Peyer's patch (tissue), 4 donors: ENCODE results near the gene CDH12.

Source experiments
- POLR2A ChIP-seq, 2 donors: fragments of 450-650 bp; IDR thresholded peaks; one replicate each; pipeline ENCODE4 v1.5.1; 2017; ENCODE audit warnings: antibody characterized with exemption in 2 of 2, mild to moderate bottlenecking in 2 of 2, moderate library complexity in 2 of 2
- TF ChIP-seq, protein P1 (sequence below), 6 experiments: fragments of 450-650 bp in 4 of 6; fragments of 200-600 bp in 2 of 6; sonication (generic) in 1 of 6; IDR thresholded peaks; one replicate each; pipeline ENCODE4 v1.5.1; 2017 to 2019; ENCODE audit warnings: antibody characterized with exemption in 6 of 6, mild to moderate bottlenecking in 3 of 6, moderate library complexity in 1 of 6

DNA sequence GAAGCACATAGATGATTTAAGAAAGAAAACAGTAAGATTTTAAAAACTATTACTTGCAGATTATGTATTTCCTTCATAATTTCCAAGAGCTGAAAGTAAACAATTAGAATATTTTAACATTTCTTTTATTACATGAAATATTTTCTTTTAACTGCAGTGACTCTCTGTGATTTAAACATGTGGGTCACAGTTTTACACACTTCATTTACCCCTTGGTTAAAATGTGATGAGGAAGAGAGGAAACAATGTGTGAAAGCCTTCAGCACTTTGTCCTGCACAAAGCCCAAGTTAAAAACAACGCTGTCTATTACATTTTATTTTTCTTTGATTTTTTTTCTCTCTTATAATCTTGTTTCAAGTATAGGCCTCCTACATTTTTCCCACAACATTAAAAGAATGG, 801.3 kb downstream of the CDH12 start:
- TF ChIP-seq, protein P1, sequence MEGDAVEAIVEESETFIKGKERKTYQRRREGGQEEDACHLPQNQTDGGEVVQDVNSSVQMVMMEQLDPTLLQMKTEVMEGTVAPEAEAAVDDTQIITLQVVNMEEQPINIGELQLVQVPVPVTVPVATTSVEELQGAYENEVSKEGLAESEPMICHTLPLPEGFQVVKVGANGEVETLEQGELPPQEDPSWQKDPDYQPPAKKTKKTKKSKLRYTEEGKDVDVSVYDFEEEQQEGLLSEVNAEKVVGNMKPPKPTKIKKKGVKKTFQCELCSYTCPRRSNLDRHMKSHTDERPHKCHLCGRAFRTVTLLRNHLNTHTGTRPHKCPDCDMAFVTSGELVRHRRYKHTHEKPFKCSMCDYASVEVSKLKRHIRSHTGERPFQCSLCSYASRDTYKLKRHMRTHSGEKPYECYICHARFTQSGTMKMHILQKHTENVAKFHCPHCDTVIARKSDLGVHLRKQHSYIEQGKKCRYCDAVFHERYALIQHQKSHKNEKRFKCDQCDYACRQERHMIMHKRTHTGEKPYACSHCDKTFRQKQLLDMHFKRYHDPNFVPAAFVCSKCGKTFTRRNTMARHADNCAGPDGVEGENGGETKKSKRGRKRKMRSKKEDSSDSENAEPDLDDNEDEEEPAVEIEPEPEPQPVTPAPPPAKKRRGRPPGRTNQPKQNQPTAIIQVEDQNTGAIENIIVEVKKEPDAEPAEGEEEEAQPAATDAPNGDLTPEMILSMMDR (IDR thresholded peaks at IDR 0.05), result no peak
- TF ChIP-seq POLR2A (IDR thresholded peaks at IDR 0.05), result no peak
